WI38 (cell line): ENCODE results near the gene TSR3.

ENCODE experiments used
- H3K4me3 ChIP-seq: 2 replicates; pipeline ENCODE4 v1.5.1; 2011; ENCODE audit warnings: low read depth, mild to moderate bottlenecking, control low read depth, low read length
- TF ChIP-seq, protein P1 (sequence below): IDR thresholded peaks from 2 replicates; pipeline ENCODE4 v1.5.1; 2012; ENCODE audit warnings: low read depth, mild to moderate bottlenecking, control low read depth, low read length

The TSR3 gene

DNA sequence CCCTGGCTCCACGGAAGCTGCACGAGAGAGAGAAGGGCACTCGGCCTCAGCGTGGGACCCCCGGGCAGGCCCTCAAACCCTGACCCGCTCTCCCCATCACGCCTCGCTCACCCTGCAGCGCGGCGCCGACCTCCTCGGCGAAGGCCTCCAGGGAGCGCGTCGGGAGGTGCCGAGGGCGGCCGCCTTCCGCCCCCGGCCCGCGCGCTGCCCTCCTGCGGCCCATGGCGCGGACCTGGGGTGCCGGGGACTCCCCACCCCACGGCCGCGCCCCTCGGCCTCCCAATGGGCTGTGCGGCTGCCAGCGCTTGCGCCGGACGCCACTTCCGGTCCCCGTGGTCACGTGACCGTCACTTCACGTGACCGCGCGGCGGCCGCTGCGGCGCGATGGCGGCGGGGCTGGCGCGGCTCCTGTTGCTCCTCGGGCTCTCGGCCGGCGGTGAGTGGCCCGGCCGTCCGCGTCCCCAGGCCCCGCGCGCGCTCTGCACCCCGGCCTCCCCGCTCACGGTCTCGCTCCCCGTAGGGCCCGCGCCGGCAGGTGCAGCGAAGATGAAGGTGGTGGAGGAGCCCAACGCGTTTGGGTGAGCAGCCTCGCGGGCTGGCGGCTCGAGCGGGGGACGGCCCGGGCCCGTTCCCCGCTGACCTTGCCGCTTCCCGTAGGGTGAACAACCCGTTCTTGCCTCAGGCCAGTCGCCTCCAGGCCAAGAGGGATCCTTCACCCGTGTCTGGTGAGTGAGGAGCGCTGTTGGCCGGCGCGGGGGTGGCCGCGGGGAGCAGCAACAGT lies at the start of gene TSR3, which contains the start of gene GNPTG:
TSS of gene TSR3 (minus strand) at position 297 of the 781 bp plus-strand sequence. CDS start at position 223, 74 bp downstream.
TSS of gene GNPTG (plus strand) at position 350 of the 781 bp plus-strand sequence. CDS start at position 385, 35 bp downstream.
- peak within 1 kb of the TSS; percentile 93 for H3K4me3 ChIP-seq
- TF ChIP-seq, protein P1, sequence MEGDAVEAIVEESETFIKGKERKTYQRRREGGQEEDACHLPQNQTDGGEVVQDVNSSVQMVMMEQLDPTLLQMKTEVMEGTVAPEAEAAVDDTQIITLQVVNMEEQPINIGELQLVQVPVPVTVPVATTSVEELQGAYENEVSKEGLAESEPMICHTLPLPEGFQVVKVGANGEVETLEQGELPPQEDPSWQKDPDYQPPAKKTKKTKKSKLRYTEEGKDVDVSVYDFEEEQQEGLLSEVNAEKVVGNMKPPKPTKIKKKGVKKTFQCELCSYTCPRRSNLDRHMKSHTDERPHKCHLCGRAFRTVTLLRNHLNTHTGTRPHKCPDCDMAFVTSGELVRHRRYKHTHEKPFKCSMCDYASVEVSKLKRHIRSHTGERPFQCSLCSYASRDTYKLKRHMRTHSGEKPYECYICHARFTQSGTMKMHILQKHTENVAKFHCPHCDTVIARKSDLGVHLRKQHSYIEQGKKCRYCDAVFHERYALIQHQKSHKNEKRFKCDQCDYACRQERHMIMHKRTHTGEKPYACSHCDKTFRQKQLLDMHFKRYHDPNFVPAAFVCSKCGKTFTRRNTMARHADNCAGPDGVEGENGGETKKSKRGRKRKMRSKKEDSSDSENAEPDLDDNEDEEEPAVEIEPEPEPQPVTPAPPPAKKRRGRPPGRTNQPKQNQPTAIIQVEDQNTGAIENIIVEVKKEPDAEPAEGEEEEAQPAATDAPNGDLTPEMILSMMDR, result no peak

DNA sequence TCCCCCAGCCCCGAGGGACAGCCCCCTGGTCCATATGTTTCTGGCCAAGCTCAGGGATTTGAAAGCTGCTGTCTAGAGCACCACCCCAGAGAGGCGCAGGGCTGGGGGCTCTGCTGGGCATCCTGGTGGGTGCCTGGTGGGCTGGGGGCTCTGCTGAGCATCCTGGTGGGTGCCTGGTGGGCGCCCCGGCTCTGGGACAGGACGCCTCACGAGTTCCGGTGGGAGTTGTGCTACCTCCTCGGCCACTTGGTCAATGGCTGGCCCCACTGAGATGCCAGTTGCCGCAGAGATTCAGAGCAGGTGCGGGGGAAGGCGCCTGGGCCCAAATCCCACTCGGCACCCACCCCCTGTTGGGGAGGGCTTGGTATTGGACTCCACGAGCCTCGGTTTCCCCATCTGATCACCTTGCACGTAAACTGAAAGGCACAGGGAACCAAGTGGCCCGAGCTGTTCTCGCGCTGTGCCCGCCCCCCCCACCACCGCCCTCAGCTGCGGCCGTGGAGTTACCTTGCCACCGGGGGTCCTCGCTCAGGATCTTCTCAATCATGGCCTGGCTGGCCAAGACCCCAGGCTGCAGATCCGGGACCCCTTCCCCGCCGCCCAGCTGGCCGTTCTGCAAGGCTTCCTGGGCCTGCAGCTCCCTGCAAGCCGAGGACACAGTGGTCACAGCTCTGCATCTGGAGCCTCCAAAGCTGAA lies 49.5 kb upstream of the TSR3 start:
- H3K4me3 ChIP-seq, result no peak overlapping the region
- TF ChIP-seq, protein P1, result no peak

DNA sequence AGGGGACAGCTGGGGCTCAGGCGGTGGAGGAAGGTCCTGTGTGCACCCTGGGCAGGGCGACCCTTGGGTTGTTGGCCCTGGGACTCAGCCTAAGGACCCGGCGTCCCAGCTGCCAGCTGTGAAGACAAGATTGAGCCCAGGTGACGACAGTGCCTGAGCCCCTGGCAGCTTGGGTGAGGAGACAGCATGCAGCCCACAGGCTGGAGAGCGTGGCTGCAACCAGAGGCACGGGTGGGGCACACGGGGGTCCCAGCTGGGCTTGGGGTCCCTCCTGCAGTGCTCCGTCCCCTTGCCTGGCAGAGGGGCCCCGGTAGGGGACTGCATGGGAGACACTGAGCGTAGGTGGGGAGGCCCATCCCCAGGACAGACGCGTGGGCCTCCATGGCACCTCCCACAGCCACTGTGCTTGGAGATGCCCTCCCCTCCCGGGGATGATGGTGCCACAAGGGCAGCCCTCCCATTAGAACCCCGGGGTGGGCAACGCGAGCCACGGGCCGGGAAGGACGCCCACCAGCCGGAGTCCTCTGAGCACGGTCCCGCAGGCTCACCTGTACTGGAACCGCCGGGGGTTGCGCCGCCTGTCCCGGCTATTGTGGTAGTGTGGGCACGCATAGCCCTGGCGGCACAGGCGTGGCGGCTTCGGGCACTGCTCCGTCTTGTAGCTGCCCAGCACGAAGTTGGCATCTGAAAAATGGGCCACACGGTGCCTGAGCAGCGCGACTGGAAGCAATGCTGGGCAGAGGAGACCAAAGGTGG lies 47.3 kb upstream of the TSR3 start:
- H3K4me3 ChIP-seq, result no peak overlapping the region
- TF ChIP-seq, protein P1, result no peak

DNA sequence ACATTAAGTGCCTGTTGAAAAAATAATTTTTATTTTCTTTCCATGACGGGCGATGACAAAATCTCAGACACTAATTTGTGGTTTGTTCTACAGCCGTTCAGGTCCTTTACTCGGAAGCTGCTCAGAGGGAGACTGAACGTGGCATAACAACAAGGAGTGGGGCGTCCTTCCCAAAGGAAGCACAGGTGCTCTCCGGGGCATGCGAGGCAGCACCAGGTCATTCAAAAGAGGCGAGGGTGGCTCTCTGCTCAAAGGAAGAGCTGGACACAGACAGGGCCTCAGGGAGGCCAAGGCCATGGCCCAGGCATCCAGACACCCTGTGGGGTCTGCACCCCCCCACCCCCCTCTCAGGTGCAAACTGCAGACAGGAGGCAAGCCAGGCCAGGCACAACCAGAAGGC lies 46.7 kb upstream of the TSR3 start:
- H3K4me3 ChIP-seq, result no peak overlapping the region
- TF ChIP-seq, protein P1, result no peak

DNA sequence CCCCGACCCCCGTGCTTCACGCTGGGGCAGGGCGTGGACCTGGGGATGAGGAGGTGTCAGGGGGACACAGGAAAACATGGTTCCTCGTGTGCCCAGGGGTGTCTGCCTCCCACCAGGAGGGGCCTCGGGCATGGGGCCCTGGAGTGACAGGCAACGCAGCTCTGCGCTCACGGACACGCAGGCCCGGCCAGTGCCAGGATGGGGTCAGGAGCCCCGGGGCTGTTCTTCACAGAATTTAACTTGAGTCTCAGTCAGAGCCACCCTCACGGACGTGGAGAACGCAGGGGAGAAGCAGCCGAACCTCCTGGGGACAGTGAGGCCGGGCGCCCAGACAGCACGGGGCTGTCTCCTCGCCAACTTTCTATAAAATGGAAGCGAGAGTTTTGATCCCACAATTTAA lies 46.1 kb upstream of the TSR3 start:
- TF ChIP-seq, protein P1, result no peak
- H3K4me3 ChIP-seq, result no peak overlapping the region

DNA sequence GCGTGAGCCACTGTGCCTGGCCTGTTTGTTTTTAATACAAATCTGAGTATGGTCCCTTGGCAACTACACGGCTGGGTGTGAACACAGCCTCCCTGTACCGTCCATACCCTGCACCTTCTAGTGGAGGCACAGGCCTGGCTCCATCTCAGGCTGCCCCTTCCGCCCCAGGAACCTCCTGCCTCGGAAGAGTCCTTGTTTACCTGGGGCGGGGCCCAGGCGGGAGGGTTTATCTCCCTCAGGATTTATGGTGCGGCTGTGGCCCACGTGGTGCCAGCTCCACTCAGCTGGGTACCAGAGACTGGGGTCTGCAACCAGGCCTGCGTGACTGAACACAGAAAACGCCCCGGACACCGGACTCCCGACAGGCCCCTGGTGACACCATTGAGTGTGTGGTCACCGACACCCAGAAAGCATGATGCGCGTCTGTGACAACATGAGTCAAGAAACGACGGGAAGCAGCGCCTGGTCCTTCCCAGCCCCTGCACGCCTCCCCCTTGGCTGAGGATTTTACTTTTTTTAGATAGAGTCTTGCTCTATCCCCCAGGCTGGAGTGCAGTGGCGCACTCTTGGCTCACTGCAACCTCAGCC lies 43.9 kb upstream of the TSR3 start:
- TF ChIP-seq, protein P1, result no peak
- H3K4me3 ChIP-seq, result no peak overlapping the region
